ENCODE results near the gene FAM83E.

Gene FAM83E

GRCh38 chr19:48638831-48639381, 24.0 kb upstream of the FAM83E start:
- Histone ChIP-seq H3K36me3 (ENCODE audit: insufficient read depth) (no peaks in the 10 kb centered on the region), H3K4me3 (IDR thresholded peaks at IDR 0.05; ENCODE audit: insufficient read depth, low read depth, low read length) (no peak overlapping the region), H3K79me2 (ENCODE audit: insufficient read depth, low read depth) (no peaks in the 10 kb centered on the region), H3K27me3 (ENCODE audit: insufficient read depth, low read depth) (peaks cover 9% of the 10 kb centered on the region; the same call in 1 of the 2 replicates), H3K27ac (no peak overlapping the region), H3K4me1 (ENCODE audit: low read depth, poor library complexity, severe bottlenecking) (peaks cover 27% of the 10 kb centered on the region), H2AFZ (ENCODE audit: low read depth) (peak overlapping the region; percentile 79; the same call in 1 of the 2 replicates), H4K20me1 (ENCODE audit: insufficient read depth) (no peaks in the 10 kb centered on the region), H3K9ac (no peak overlapping the region), H3K4me2 (peak overlapping the region; percentile 80)
- TF ChIP-seq CTCF (conservative IDR thresholded peaks at IDR 0.05; ENCODE audit: low read depth, low read length) = no peak

- peak overlapping the region; percentile 79 for H3K27ac ChIP-seq
- H2AFZ ChIP-seq (ENCODE audit: low read depth) = peak overlapping the region; percentile 79; the same call in 1 of the 2 replicates
- peaks cover 35% of the 10 kb centered on the region for H3K4me1 ChIP-seq (ENCODE audit: low read depth, poor library complexity, severe bottlenecking)
- peak overlapping the region; percentile 74 for H3K9ac ChIP-seq
- peak overlapping the region; percentile 42 for H3K4me3 ChIP-seq (IDR thresholded peaks at IDR 0.05; ENCODE audit: insufficient read depth, low read depth, low read length)
- H3K36me3 ChIP-seq (ENCODE audit: insufficient read depth) = no peaks in the 10 kb centered on the region
- H3K27me3 ChIP-seq (ENCODE audit: insufficient read depth, low read depth) = peaks cover 9% of the 10 kb centered on the region; the same call in 1 of the 2 replicates
- peak; percentile 53 for TF ChIP-seq CTCF (conservative IDR thresholded peaks at IDR 0.05; ENCODE audit: low read depth, low read length)
- no peaks in the 10 kb centered on the region for H3K79me2 ChIP-seq (ENCODE audit: insufficient read depth, low read depth)
- peak overlapping the region; percentile 80 for H3K4me2 ChIP-seq
- H4K20me1 ChIP-seq (ENCODE audit: insufficient read depth) = no peaks in the 10 kb centered on the region
These were observed 23.3 kb upstream of the FAM83E start for GRCh38 chr19:48637948-48638830.

GRCh38 chr19:48637449-48637947, 22.6 kb upstream of the FAM83E start:
- no peaks in the 10 kb centered on the region for H3K79me2 ChIP-seq (ENCODE audit: insufficient read depth, low read depth)
- peak overlapping the region; percentile 74 for H3K9ac ChIP-seq
- H3K4me1 ChIP-seq (ENCODE audit: low read depth, poor library complexity, severe bottlenecking) = peaks cover 41% of the 10 kb centered on the region
- H3K27me3 ChIP-seq (ENCODE audit: insufficient read depth, low read depth) = peaks cover 9% of the 10 kb centered on the region; the same call in 1 of the 2 replicates
- peak overlapping the region; percentile 61; the same call in 1 of the 2 replicates for H2AFZ ChIP-seq (ENCODE audit: low read depth)
- H3K4me2 ChIP-seq = peak overlapping the region; percentile 99; the same call in 1 of the 2 replicates
- peak overlapping the region; percentile 42 for H3K4me3 ChIP-seq (IDR thresholded peaks at IDR 0.05; ENCODE audit: insufficient read depth, low read depth, low read length)
- peak overlapping the region; percentile 79 for H3K27ac ChIP-seq
- H3K36me3 ChIP-seq (ENCODE audit: insufficient read depth) = no peaks in the 10 kb centered on the region
- TF ChIP-seq CTCF (conservative IDR thresholded peaks at IDR 0.05; ENCODE audit: low read depth, low read length) = no peak
- H4K20me1 ChIP-seq (ENCODE audit: insufficient read depth) = no peaks in the 10 kb centered on the region

GRCh38 chr19:48636859-48637448, 22.1 kb upstream of the FAM83E start, which contains the start of gene DBP:
DBP (minus strand) TSS chr19:48637379; CDS start chr19:48636994, 385 bp downstream.
- peaks cover 46% of the 10 kb centered on the region for H3K4me1 ChIP-seq (ENCODE audit: low read depth, poor library complexity, severe bottlenecking)
- H3K27me3 ChIP-seq (ENCODE audit: insufficient read depth, low read depth) = peaks cover 6% of the 10 kb centered on the region; the same call in 1 of the 2 replicates
- H3K27ac ChIP-seq = peak within 1 kb of the TSS; percentile 79
- H3K4me3 ChIP-seq (IDR thresholded peaks at IDR 0.05; ENCODE audit: insufficient read depth, low read depth, low read length) = peak within 1 kb of the TSS; percentile 42
- H3K4me2 ChIP-seq = peak within 1 kb of the TSS; percentile 99
- 0 out of 2 replicates have a peak, but pooled peaks have one; percentile 37 for TF ChIP-seq CTCF (conservative IDR thresholded peaks at IDR 0.05; ENCODE audit: low read depth, low read length)
- no peaks in the 10 kb centered on the region for H3K36me3 ChIP-seq (ENCODE audit: insufficient read depth)
- H4K20me1 ChIP-seq (ENCODE audit: insufficient read depth) = no peaks in the 10 kb centered on the region
- H3K9ac ChIP-seq = peak within 1 kb of the TSS; percentile 74
- peak within 1 kb of the TSS; percentile 79; the same call in 1 of the 2 replicates for H2AFZ ChIP-seq (ENCODE audit: low read depth)
- no peaks in the 10 kb centered on the region for H3K79me2 ChIP-seq (ENCODE audit: insufficient read depth, low read depth)
